Lower leg skin (tissue), 4 donors: ENCODE results near the gene DPYD. TPM values are rescaled to one million over a fixed set of nuclear protein-coding genes. Genes with fewer than 3 reads are reported as not detected.

Experiments used
- DNase-seq, 2 donors: peaks; one replicate each; pipeline ENCODE4 v3.0.0-alpha.2; 2019; ENCODE audit warnings: low spot score in 2 of 2
- H3K4me3 ChIP-seq: fragments of 200-600 bp; sonication (generic); 2 replicates; pipeline ENCODE4 v1.5.1; 2017; ENCODE audit warnings: mild to moderate bottlenecking, low read depth; ENCODE audit not compliant: poor library complexity, severe bottlenecking
- CTCF ChIP-seq, 3 donors: fragments of 450-650 bp; IDR thresholded peaks; one replicate each; pipeline ENCODE4 v1.5.1; 2016; ENCODE audit warnings: antibody characterized with exemption in 3 of 3, mild to moderate bottlenecking in 3 of 3, moderate library complexity in 2 of 3
- POLR2A ChIP-seq, 2 donors: fragments of 450-650 bp; IDR thresholded peaks; one replicate each; pipeline ENCODE4 v1.6.1; 2016 to 2017; ENCODE audit warnings: antibody characterized with exemption in 2 of 2, mild to moderate bottlenecking in 1 of 2, moderate library complexity in 1 of 2
- WGBS, 2 donors: methylation state at CpG; one replicate each; pipeline ENCODE4 v1.1.5; 2018; 5-methylcytosine and 5-hydroxymethylcytosine counted together
- intact Hi-C: fragments of 100-400 bp; cut with DNase I; formaldehyde crosslinking; loops from one replicate; pipeline ENCODE4 v1.15.0; 2023; ENCODE audit warnings: low total_unique reads
- total RNA-seq, 4 donors: library from RNA; depleted of rRNA; stranded (reverse); fragments of >200 nt; gene quantifications; one replicate each; pipeline ENCODE4 v1.1.0, GENCODE V29; 2016

DPYD gene
- total RNA-seq, 4 donors from 2014 or later = 10.6 to 16.1 (median 14.6) TPM

- WGBS, 2 donors = 81% methylated on average over 3 of the region's 3 CpGs
- DNase-seq = no peak
- H3K4me3 ChIP-seq = no peak overlapping the region
- intact Hi-C loops = no loop called here
- no peak for TF ChIP-seq CTCF (IDR thresholded peaks at IDR 0.05)
- TF ChIP-seq POLR2A (IDR thresholded peaks at IDR 0.05) = no peak
Measured at GRCh38 chr1:97898948-97899347, 21.9 kb downstream of the DPYD start.

GRCh38 chr1:97895278-97895677 lies 25.6 kb downstream of the DPYD start:
- intact Hi-C loops = no loop called here
- no peak for TF ChIP-seq POLR2A (IDR thresholded peaks at IDR 0.05)
- TF ChIP-seq CTCF (IDR thresholded peaks at IDR 0.05) = no peak
- WGBS, 2 donors = 87% methylated on average over 1 of the region's 1 CpG
- H3K4me3 ChIP-seq = no peak overlapping the region
- no peak for DNase-seq

GRCh38 chr1:97893844-97894243 lies 27.0 kb downstream of the DPYD start:
- intact Hi-C loops = no loop called here
- H3K4me3 ChIP-seq = no peak overlapping the region
- TF ChIP-seq CTCF (IDR thresholded peaks at IDR 0.05) = no peak
- TF ChIP-seq POLR2A (IDR thresholded peaks at IDR 0.05) = no peak
- DNase-seq = no peak

- intact Hi-C loops = no loop called here
- TF ChIP-seq POLR2A (IDR thresholded peaks at IDR 0.05) (no peak), CTCF (IDR thresholded peaks at IDR 0.05) (no peak)
- no peak overlapping the region for H3K4me3 ChIP-seq
- DNase-seq = no peak
- 90 to 96% methylated on average over 1 of the region's 1 CpG for WGBS, 2 donors
Measured at GRCh38 chr1:97886199-97886598, 34.6 kb downstream of the DPYD start.

GRCh38 chr1:97883823-97884222 lies 37.0 kb downstream of the DPYD start:
- TF ChIP-seq CTCF (IDR thresholded peaks at IDR 0.05) (no peak), POLR2A (IDR thresholded peaks at IDR 0.05) (no peak)
- 96 to 98% methylated on average over 1 of the region's 1 CpG for WGBS, 2 donors
- no peak overlapping the region for H3K4me3 ChIP-seq
- intact Hi-C loops = no loop called here
- no peak for DNase-seq

GRCh38 chr1:97877307-97877706 lies 43.5 kb downstream of the DPYD start:
- 89 to 95% methylated on average over 2 of the region's 2 CpGs for WGBS, 2 donors
- H3K4me3 ChIP-seq = no peak overlapping the region
- no peak for DNase-seq
- intact Hi-C loops = no loop called here
- no peak for TF ChIP-seq CTCF (IDR thresholded peaks at IDR 0.05)
- no peak for TF ChIP-seq POLR2A (IDR thresholded peaks at IDR 0.05)
